CD4-positive, alpha-beta T cell (primary cell): ENCODE measurements around the gene GPR55. TPM values are rescaled to one million over a fixed set of nuclear protein-coding genes. Genes with fewer than 3 reads are reported as not detected.

ENCODE experiments used
- ATAC-seq: fragments of 200-7000 bp; cut with Tn5 transposase; one replicate; pipeline ENCODE4 v1.10.0; 2022; ENCODE audit warnings: mild to moderate bottlenecking; ENCODE audit not compliant: poor library complexity
- CTCF ChIA-PET: fragments of 350-600 bp; sonication (Branson Sonifier 250); formaldehyde crosslinking; loops from one replicate; lab custom pipeline; 2021; ENCODE audit warnings: antibody characterized with exemption, inconsistent platforms; lab: Charles Lee
- POLR2A ChIA-PET: fragments of 350-600 bp; sonication (Branson Sonifier 250); formaldehyde crosslinking; loops from one replicate; lab custom pipeline; 2021; ENCODE audit warnings: antibody characterized with exemption, inconsistent platforms; lab: Charles Lee
- DNase-seq, 14 experiments: peaks; one replicate each; pipeline ENCODE4 v3.0.0-alpha.2; 2013 to 2020; ENCODE audit warnings: mixed read lengths in 2 of 14
- H3K27ac ChIP-seq, 2 donors: one replicate each; pipeline versions ENCODE4 v1.5.1 to v1.7.0; 2013; ENCODE audit warnings: low read length in 2 of 2, low read depth in 1 of 2, mild to moderate bottlenecking in 1 of 2
- H3K27me3 ChIP-seq, 2 experiments: 1 replicate in 1 of 2; 2 replicates in 1 of 2; pipeline versions ENCODE4 v1.6.1 to v1.7.0; 2013; ENCODE audit warnings: low read length in 2 of 2, control low read depth in 1 of 2, mild to moderate bottlenecking in 1 of 2, moderate library complexity in 1 of 2; ENCODE audit not compliant: insufficient read depth in 2 of 2, control insufficient read depth in 1 of 2
- H3K36me3 ChIP-seq: one replicate; pipeline ENCODE4 v1.6.1; 2013; ENCODE audit warnings: low read length, control low read depth; ENCODE audit not compliant: insufficient read depth
- H3K4me1 ChIP-seq: one replicate; pipeline ENCODE4 v1.6.1; 2013; ENCODE audit warnings: low read length, control low read depth; ENCODE audit not compliant: insufficient read depth
- H3K4me3 ChIP-seq: one replicate; pipeline ENCODE4 v1.5.1; 2013; ENCODE audit warnings: mild to moderate bottlenecking, low read length, moderate library complexity
- H3K9me3 ChIP-seq, 2 experiments: 1 replicate in 1 of 2; 2 replicates in 1 of 2; pipeline versions ENCODE4 v1.6.1 to v1.7.0; 2013; ENCODE audit warnings: low read length in 2 of 2, mild to moderate bottlenecking in 2 of 2, control low read depth in 1 of 2, moderate library complexity in 1 of 2; ENCODE audit not compliant: control insufficient read depth in 1 of 2, insufficient read depth in 1 of 2
- H3K27ac Mint-ChIP-seq: one replicate; pipeline ENCODE4 v1.8.0; 2020; ENCODE audit warnings: mixed read lengths
- H3K27me3 Mint-ChIP-seq: one replicate; pipeline ENCODE4 v1.8.0; 2021; ENCODE audit warnings: mixed read lengths
- H3K36me3 Mint-ChIP-seq: one replicate; pipeline ENCODE4 v1.8.0; 2021; ENCODE audit warnings: low read depth, mixed read lengths
- H3K4me1 Mint-ChIP-seq: one replicate; pipeline ENCODE4 v1.8.0; 2021; ENCODE audit warnings: low read depth, mixed read lengths
- H3K4me3 Mint-ChIP-seq: one replicate; pipeline ENCODE4 v1.8.0; 2020; ENCODE audit warnings: mild to moderate bottlenecking, mixed read lengths
- H3K9me3 Mint-ChIP-seq: one replicate; pipeline ENCODE4 v1.8.0; 2020; ENCODE audit warnings: mixed read lengths
- intact Hi-C, 2 experiments: fragments of 100-400 bp; cut with DNase I in 1 of 2; cut with micrococcal nuclease in 1 of 2; formaldehyde crosslinking; loops; one replicate each; pipeline versions ENCODE4 v1.15.1 to v1.9.0; 2023 to 2025; cut with DNase I, micrococcal nuclease
- total RNA-seq, 174 experiments: library from RNA in 2 of 174; stranded (reverse) in 2 of 174; gene quantifications; one replicate each; pipeline ENCODE4 v1.2.3 and lab custom pipeline; 2021 to 2026
- TF ChIP-seq, protein P1 (sequence below): fragments of 200-600 bp; IDR thresholded peaks from one replicate; pipeline ENCODE4 v1.8.0; 2022; ENCODE audit warnings: antibody characterized with exemption, mild to moderate bottlenecking

The GPR55 gene
- total RNA-seq, 2 experiments from 2014 or later = 2.9 to 3.8 TPM

DNA sequence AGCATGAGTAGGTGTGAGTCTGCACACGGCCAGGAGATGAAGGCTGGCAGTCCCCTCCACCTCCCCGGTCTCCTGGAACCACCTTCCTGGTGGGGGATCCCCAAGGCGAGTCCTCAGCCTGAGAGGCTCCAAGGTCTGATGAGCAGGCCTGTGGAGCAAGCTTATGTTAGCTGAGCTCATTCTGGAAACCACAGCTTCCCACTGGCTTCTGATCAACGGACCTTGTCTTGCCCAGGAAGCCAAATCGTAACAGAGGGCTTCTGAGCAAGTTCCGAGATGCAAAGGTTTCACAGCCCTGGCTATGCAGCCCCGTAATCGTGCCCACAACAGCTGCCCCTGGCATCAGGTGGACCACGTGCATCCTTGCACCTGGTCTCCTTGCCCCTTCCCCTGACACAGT lies 28.8 kb upstream of the GPR55 start:
- intact Hi-C loops = no loop called here
- no peaks in the 10 kb centered on the region for H3K36me3 ChIP-seq
- peaks cover 50% of the 10 kb centered on the region for H3K27me3 Mint-ChIP-seq

DNA sequence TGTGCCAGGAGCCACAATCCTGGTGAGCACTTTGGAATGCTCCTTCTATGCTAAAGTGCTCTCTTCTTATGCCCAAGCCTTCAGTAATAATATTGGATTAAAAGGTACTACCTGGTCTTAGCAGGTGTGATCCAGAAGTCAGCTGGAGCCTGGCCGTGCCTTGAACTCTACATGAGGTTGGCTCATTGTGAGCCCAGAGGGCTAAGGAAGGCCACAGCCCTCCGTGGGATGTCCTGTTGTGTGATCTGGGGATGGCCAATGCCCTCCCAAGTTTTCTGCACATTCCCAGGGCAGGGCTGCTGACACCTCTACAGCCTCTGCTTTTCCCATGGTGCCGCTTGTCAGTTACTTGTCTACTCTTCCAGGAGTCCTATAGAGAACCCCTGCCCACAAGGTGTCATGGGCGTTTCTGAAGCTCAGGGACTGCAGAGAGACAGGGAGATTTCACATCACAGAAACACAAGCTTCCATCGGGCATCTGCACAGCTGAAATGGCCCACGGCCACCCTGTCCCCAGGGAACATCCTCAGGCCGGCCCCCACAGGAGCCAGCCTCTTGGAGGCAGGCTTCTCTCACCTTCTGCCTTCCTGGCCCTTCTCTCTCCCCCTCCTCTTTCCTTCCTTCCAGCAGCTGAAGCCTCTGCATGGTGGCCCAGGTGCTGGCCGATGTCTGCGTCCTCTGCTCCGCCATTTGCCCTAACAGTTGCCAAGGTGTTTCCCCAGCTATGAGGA lies 27.3 kb upstream of the GPR55 start:
- H3K27me3 Mint-ChIP-seq = peaks cover 36% of the 10 kb centered on the region

More for the DNA sequence above, 28.8 kb upstream of the GPR55 start:
- no peak overlapping the region for H3K27ac Mint-ChIP-seq
- no peaks in the 10 kb centered on the region for H3K36me3 Mint-ChIP-seq
- no peak overlapping the region for H3K4me3 Mint-ChIP-seq
- ChIA-PET POLR2A (no interaction called here), CTCF (no interaction called here)
- Histone ChIP-seq H3K27me3 (peaks cover 8 to 20% of the 10 kb centered on the region in 2 experiments), H3K27ac (no peak overlapping the region), H3K9me3 (no peaks in the 10 kb centered on the region), H3K4me3 (no peak overlapping the region), H3K4me1 (peaks cover 15% of the 10 kb centered on the region)
- ATAC-seq (no peak), DNase-seq (peak in 2 of 14 experiments; percentile 28 to 35)
- no peaks in the 10 kb centered on the region for H3K9me3 Mint-ChIP-seq
- TF ChIP-seq, protein P1, sequence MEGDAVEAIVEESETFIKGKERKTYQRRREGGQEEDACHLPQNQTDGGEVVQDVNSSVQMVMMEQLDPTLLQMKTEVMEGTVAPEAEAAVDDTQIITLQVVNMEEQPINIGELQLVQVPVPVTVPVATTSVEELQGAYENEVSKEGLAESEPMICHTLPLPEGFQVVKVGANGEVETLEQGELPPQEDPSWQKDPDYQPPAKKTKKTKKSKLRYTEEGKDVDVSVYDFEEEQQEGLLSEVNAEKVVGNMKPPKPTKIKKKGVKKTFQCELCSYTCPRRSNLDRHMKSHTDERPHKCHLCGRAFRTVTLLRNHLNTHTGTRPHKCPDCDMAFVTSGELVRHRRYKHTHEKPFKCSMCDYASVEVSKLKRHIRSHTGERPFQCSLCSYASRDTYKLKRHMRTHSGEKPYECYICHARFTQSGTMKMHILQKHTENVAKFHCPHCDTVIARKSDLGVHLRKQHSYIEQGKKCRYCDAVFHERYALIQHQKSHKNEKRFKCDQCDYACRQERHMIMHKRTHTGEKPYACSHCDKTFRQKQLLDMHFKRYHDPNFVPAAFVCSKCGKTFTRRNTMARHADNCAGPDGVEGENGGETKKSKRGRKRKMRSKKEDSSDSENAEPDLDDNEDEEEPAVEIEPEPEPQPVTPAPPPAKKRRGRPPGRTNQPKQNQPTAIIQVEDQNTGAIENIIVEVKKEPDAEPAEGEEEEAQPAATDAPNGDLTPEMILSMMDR = no peak
- H3K4me1 Mint-ChIP-seq = peaks cover 13% of the 10 kb centered on the region

DNA sequence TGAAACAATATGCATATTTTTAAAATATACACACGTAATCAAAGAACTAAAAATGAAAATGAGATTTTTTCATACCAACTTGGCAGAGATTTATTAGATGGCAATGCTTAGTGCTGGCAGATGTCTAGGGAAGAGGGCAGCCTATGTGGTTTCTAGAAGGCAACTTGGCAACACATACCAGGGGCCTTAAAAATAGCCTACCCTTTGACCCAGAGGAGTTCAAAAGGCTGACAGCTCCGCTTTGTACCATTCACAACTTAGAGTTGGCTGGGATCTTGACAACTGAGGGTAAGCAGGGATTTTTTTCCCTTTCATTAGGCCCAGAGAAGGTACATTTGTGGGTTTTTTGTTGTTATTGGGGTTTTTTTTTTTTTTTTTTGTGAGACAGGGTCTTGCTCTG lies 26.4 kb upstream of the GPR55 start:
- H3K36me3 Mint-ChIP-seq = no peaks in the 10 kb centered on the region
- Histone ChIP-seq H3K36me3 (no peaks in the 10 kb centered on the region), H3K4me3 (no peak overlapping the region), H3K9me3 (no peaks in the 10 kb centered on the region), H3K27ac (no peak overlapping the region), H3K27me3 (no peaks in the 10 kb centered on the region), H3K4me1 (peaks cover 6% of the 10 kb centered on the region)
- ChIA-PET CTCF (no interaction called here), POLR2A (no interaction called here)
- no peaks in the 10 kb centered on the region for H3K4me1 Mint-ChIP-seq
- ATAC-seq (no peak), DNase-seq (no peak)
- no peak overlapping the region for H3K4me3 Mint-ChIP-seq
- no peak overlapping the region for H3K27ac Mint-ChIP-seq
- intact Hi-C loops = no loop called here
- peaks cover 26% of the 10 kb centered on the region for H3K27me3 Mint-ChIP-seq
- TF ChIP-seq, protein P1 = no peak
- no peaks in the 10 kb centered on the region for H3K9me3 Mint-ChIP-seq

More for the DNA sequence above, 27.3 kb upstream of the GPR55 start:
- Histone ChIP-seq H3K36me3 (no peaks in the 10 kb centered on the region), H3K4me1 (peaks cover 13% of the 10 kb centered on the region), H3K9me3 (no peaks in the 10 kb centered on the region), H3K4me3 (no peak overlapping the region), H3K27me3 (peaks cover 4 to 6% of the 10 kb centered on the region in 2 experiments), H3K27ac (no peak overlapping the region)
- H3K27ac Mint-ChIP-seq = no peak overlapping the region
- H3K36me3 Mint-ChIP-seq = no peaks in the 10 kb centered on the region
- peaks cover 8% of the 10 kb centered on the region for H3K4me1 Mint-ChIP-seq
- ChIA-PET CTCF (no interaction called here), POLR2A (no interaction called here)
- ATAC-seq (no peak), DNase-seq (no peak)
- TF ChIP-seq, protein P1 = no peak
- H3K4me3 Mint-ChIP-seq = no peak overlapping the region
- intact Hi-C loops = no loop called here
- no peaks in the 10 kb centered on the region for H3K9me3 Mint-ChIP-seq
